DND-41 (cell line): Measurements from ENCODE around the gene ZC3H18.
A peak's percentile ranks its signal among the peaks of the same experiment; 100 is the strongest.

Source experiments
- ATAC-seq: fragments of 200-7000 bp; cut with Tn5 transposase; 3 replicates; pipeline ENCODE4 v1.9.1; 2021; ENCODE audit warnings: low read depth; ENCODE audit not compliant: insufficient read depth
- DNase-seq: peaks from one replicate; pipeline ENCODE4 v3.0.0-alpha.2; 2020
- H2AFZ ChIP-seq: 2 replicates; pipeline ENCODE4 v1.6.0; 2012; ENCODE audit warnings: low read depth, low read length
- H3K27ac ChIP-seq: 2 replicates; pipeline ENCODE4 v1.5.1; 2012; ENCODE audit warnings: low read length, inconsistent platforms
- H3K27me3 ChIP-seq: fragments of 200-600 bp; sonication (generic); 2 replicates; pipeline ENCODE4 v1.6.0; 2012; ENCODE audit warnings: low read length, mild to moderate bottlenecking, inconsistent platforms; ENCODE audit not compliant: insufficient read depth, poor library complexity
- H3K36me3 ChIP-seq: 2 replicates; pipeline ENCODE4 v1.5.1; 2012; ENCODE audit warnings: low read length, inconsistent platforms; ENCODE audit not compliant: insufficient read depth
- H3K4me1 ChIP-seq: 2 replicates; pipeline ENCODE4 v1.5.1; 2012; ENCODE audit warnings: mild to moderate bottlenecking, low read length; ENCODE audit not compliant: insufficient read depth
- H3K4me2 ChIP-seq: 2 replicates; pipeline ENCODE4 v1.6.0; 2012; ENCODE audit warnings: mild to moderate bottlenecking, moderate library complexity, low read length, inconsistent platforms; ENCODE audit not compliant: insufficient read depth
- H3K4me3 ChIP-seq, 2 experiments: fragments of 200-600 bp in 1 of 2; shearing (Covaris generic) in 1 of 2; 2 replicates each; pipeline ENCODE4 v1.5.1; 2012 to 2016; ENCODE audit warnings: inconsistent platforms in 2 of 2, low read length in 2 of 2, mild to moderate bottlenecking in 2 of 2, low read depth in 1 of 2, moderate library complexity in 1 of 2
- H3K79me2 ChIP-seq: 2 replicates; pipeline ENCODE4 v1.6.0; 2012; ENCODE audit warnings: low read length, inconsistent platforms; ENCODE audit not compliant: insufficient read depth
- H3K9ac ChIP-seq: 2 replicates; pipeline ENCODE4 v1.6.0; 2012; ENCODE audit warnings: low read depth, mild to moderate bottlenecking, inconsistent platforms, low read length, moderate library complexity
- H3K9me3 ChIP-seq: 2 replicates; pipeline ENCODE4 v1.5.1; 2012; ENCODE audit warnings: low read length, moderate library complexity, mild to moderate bottlenecking, inconsistent platforms; ENCODE audit not compliant: insufficient read depth, severe bottlenecking
- H4K20me1 ChIP-seq: 2 replicates; pipeline ENCODE4 v1.6.0; 2012; ENCODE audit warnings: low read length; ENCODE audit not compliant: insufficient read depth
- EZH2 ChIP-seq: IDR thresholded peaks from 3 replicates; pipeline ENCODE4 v1.6.1; 2012; ENCODE audit warnings: borderline replicate concordance, low read depth, mild to moderate bottlenecking, moderate library complexity, low read length, inconsistent platforms; ENCODE audit not compliant: severe bottlenecking
- TF ChIP-seq, protein P1 (sequence below): IDR thresholded peaks from 2 replicates; pipeline ENCODE4 v1.5.1; 2012; ENCODE audit warnings: borderline replicate concordance, low read length, moderate library complexity, mild to moderate bottlenecking; ENCODE audit not compliant: poor library complexity, severe bottlenecking; ENCODE audit errors: extremely low read depth

ZC3H18 gene

DNA sequence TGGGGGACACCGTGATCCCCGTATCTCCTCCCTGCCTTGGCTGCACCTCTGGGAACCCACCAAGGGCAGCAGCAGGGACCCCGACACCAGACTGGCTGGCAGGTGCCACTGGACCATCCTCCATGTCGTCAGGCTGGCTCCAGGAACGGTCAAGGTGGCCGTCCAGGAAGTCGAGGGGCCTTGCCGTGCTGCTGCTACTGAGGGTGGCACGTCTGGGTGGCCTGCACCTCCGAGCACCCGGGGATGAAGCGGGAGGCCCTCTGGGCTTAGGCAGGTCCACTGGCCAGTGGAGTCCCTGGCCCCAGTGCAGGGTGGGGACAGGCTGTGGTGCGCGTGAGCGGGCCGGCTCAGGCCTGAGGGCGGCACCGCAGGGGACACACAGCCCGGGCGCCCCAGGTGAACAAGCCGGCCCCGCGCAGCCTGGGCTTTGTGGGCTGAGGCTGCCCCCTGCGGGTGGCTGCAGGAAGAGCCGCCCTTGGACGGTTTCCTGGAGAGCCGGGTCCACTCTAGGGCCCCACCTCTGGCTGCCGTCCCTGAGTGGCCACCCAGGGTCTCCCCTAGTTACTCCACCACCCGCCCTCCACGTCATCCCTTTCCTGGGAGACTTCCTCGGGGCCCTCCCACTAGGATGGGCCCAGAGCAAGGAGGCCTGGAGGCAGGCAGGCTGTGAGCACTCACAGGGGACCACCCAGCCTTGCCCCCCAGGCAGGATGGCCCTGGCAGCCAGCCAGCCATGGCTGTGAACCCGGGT, 42.8 kb upstream of the ZC3H18 start:
- TF ChIP-seq EZH2, result no peak
- TF ChIP-seq, protein P1, sequence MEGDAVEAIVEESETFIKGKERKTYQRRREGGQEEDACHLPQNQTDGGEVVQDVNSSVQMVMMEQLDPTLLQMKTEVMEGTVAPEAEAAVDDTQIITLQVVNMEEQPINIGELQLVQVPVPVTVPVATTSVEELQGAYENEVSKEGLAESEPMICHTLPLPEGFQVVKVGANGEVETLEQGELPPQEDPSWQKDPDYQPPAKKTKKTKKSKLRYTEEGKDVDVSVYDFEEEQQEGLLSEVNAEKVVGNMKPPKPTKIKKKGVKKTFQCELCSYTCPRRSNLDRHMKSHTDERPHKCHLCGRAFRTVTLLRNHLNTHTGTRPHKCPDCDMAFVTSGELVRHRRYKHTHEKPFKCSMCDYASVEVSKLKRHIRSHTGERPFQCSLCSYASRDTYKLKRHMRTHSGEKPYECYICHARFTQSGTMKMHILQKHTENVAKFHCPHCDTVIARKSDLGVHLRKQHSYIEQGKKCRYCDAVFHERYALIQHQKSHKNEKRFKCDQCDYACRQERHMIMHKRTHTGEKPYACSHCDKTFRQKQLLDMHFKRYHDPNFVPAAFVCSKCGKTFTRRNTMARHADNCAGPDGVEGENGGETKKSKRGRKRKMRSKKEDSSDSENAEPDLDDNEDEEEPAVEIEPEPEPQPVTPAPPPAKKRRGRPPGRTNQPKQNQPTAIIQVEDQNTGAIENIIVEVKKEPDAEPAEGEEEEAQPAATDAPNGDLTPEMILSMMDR, result peak; percentile 63

DNA sequence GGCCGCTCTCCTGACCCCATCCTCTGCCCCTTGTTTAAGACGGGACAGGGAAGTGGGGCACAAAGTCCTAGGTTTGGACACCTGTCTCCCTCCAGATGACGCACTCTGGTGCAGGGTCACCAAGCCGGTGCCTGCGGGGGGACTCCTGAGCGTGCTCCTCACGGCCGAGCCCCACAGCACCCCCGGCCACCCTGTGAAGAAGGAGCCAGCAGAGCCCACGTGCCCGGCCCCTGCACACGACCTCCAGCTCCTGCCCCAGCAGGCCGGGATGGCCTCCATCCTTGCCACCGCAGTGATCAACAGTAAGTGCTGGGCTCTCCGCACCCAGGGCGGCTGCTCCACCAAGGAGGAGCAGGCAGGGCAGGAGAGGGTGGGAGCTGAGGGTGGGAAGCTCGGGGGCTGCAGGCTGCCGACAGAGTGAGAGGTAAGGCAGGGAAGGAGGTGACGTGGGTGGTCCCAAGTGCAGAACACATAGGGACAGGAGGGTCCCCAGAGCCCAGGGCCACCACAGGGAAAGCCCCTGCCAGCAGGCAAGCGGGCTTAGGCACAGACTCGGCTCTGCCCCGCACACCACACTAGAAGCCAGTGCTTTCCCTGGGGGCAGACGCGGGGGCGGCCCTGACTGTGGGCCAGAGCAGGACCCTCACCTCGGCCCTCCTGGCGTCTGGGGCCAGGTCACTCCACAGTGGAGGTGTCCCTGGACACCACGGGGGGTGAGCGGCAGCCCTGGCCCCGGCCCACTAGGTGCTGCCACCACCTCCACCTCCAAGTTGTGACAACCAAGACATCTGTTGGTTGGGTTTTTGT, 42.1 kb upstream of the ZC3H18 start:
- Histone ChIP-seq H3K4me3 (no peak overlapping the region), H3K9me3 (no peaks in the 10 kb centered on the region), H3K9ac (no peak overlapping the region), H3K36me3 (no peaks in the 10 kb centered on the region), H3K27me3 (no peaks in the 10 kb centered on the region), H3K79me2 (no peaks in the 10 kb centered on the region), H3K4me2 (no peak overlapping the region), H2AFZ (no peak overlapping the region), H3K4me1 (no peaks in the 10 kb centered on the region), H4K20me1 (no peaks in the 10 kb centered on the region; the same call in 1 of the 2 replicates), H3K27ac (no peak overlapping the region)
- TF ChIP-seq EZH2, result no peak
- TF ChIP-seq, protein P1, result no peak
- DNase-seq (no peak), ATAC-seq (no peak)

More for the DNA sequence above, 42.8 kb upstream of the ZC3H18 start:
- Histone ChIP-seq H3K79me2 (no peaks in the 10 kb centered on the region), H3K4me3 (no peak overlapping the region), H2AFZ (no peak overlapping the region), H3K4me1 (no peaks in the 10 kb centered on the region), H3K27ac (no peak overlapping the region), H3K36me3 (no peaks in the 10 kb centered on the region), H3K9ac (no peak overlapping the region), H3K9me3 (no peaks in the 10 kb centered on the region), H3K27me3 (no peaks in the 10 kb centered on the region), H4K20me1 (no peaks in the 10 kb centered on the region; the same call in 1 of the 2 replicates), H3K4me2 (no peak overlapping the region)
- ATAC-seq (peak; percentile 56; the same call in 2 of the 3 replicates), DNase-seq (peak; percentile 21)

DNA sequence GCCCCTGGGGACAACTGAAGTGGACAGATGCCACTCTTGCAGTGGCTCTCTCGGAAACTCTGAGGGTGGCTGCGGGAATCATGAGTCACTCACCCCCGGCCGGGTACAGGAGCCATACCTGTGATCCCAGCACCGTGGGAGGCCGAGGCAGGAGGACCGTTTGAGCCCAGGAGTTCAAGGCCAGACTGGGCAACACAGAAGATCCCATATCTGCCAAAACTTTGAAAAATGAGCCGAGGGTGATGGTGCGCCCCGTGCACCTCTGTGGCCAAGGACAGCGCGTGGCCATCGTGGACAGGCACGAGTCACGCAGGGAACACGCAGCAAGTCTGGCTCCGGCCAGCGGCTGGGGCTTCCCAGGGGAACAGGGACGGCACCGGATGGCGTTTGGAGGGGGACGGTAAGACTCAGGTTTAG, 41.3 kb upstream of the ZC3H18 start:
- TF ChIP-seq EZH2, result no peak
- TF ChIP-seq, protein P1, result no peak
- Histone ChIP-seq H3K27ac (no peak overlapping the region), H3K4me2 (no peak overlapping the region), H4K20me1 (no peaks in the 10 kb centered on the region; the same call in 1 of the 2 replicates), H3K4me1 (no peaks in the 10 kb centered on the region), H3K4me3 (no peak overlapping the region), H2AFZ (no peak overlapping the region), H3K9ac (no peak overlapping the region), H3K27me3 (no peaks in the 10 kb centered on the region), H3K79me2 (no peaks in the 10 kb centered on the region), H3K9me3 (no peaks in the 10 kb centered on the region), H3K36me3 (no peaks in the 10 kb centered on the region)
- ATAC-seq (no peak), DNase-seq (no peak)
